ENCODE data around the gene CPED1. TPM values are rescaled to one million over a fixed set of nuclear protein-coding genes. Genes with fewer than 3 reads are reported as not detected.
"Not testable (repeated sequence)": the region's sequence is repeated elsewhere in the genome, so short reads cannot be mapped to it uniquely, and the experiment has no call there.

The CPED1 gene
- total RNA-seq, 2 donors from 2014 or later: not detected

DNA sequence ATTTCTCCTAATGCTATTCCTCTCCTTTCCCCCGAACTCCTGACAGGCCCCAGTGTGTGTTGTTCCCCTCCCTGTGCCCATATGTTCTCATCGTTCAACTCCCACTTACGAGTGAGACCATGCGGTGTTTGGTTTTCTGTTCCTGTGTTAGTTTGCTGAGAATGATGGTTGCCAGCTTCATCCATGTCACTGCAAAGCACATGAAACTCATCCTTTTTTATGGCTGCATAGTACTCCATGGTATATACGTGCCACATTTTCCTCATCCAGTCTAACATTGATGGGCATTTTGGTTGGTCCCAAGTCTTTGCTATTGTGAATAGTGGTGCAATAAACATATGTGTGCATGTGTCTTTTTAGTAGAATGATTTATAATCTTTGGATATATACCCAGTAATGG, 301.4 kb downstream of the CPED1 start:
- not testable (repeated sequence) for H3K4me1 Mint-ChIP-seq; H3K4me3 Mint-ChIP-seq; H3K27ac Mint-ChIP-seq; ATAC-seq (replicated peaks); H3K36me3 Mint-ChIP-seq (ENCODE audit: low read depth)
- H3K9me3 Mint-ChIP-seq: peaks cover 13% of the 10 kb centered on the region
- peaks cover 23% of the 10 kb centered on the region for H3K27me3 Mint-ChIP-seq

DNA sequence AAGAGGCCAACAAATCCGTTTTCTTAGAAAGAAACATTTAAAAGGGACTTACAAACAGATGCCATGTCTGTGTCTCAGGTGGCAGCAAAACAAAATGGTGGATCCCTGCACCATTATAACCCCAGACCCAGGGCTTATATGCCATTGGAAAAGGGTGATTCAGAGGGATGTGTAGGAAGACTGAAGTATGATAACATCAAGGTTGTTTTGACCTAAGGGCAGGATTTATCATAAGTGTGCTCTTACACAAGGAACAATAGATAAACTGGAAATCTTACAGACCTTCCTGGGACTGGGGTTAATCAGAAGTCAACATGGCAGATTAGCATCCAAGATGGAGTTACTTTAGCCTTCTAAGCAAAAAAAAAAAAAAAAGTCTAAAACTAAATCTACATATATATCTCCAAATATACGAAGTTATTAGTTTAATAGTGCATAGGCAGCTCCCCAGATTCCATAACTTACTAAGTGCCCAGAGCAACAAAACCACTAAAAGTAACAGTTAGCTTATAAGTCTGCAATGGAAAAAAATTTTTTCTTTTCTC, 306.0 kb downstream of the CPED1 start:
- no peak overlapping the region for H3K27ac Mint-ChIP-seq
- H3K4me1 Mint-ChIP-seq: no peaks in the 10 kb centered on the region
- H3K27me3 Mint-ChIP-seq: peaks cover 21% of the 10 kb centered on the region
- H3K36me3 Mint-ChIP-seq (ENCODE audit: low read depth): no peaks in the 10 kb centered on the region
- peaks cover 8% of the 10 kb centered on the region for H3K9me3 Mint-ChIP-seq
- no peak for ATAC-seq (replicated peaks)
- no peak overlapping the region for H3K4me3 Mint-ChIP-seq

DNA sequence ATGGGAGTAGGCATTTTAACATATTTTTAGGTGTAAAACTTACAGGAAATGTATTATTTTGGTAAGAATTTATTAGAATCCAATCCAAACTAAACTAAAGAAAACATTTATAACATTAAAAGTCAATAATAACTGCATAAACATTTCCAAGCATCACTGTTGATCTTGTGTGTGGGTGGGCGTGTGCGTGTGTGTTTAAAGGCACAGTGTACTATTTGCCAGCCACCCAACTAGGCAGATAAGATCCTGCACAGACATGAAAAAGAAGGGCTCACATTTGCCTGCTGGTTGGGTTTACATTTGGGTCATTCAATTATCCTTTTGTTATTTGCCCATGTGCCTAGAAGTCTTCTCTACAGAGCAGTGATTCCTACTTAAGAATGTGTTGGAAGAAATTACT, 309.3 kb downstream of the CPED1 start:
- H3K27me3 Mint-ChIP-seq: peaks cover 27% of the 10 kb centered on the region
- H3K4me3 Mint-ChIP-seq: no peak overlapping the region
- H3K27ac Mint-ChIP-seq: no peak overlapping the region
- no peak for ATAC-seq (replicated peaks)
- no peaks in the 10 kb centered on the region for H3K36me3 Mint-ChIP-seq (ENCODE audit: low read depth)
- H3K4me1 Mint-ChIP-seq: no peaks in the 10 kb centered on the region
- H3K9me3 Mint-ChIP-seq: peaks cover 4% of the 10 kb centered on the region

DNA sequence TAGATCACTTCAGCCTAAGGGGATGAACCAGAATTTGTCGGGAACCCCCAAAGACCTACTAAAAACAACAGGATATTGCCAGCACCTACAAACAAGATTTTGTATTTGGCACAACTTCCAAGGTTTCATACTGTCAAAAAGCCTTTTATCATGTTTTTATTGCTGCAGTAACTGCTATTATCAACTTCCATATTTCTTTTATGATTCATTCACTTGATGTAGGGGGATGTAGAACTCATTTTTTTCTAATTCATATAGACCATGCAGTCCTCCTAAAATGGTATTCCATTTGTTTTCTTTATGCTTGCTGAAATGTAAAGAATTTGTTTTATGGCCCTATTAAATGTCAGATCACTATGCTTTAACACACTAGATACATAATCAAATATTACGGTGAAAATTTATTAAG, 310.3 kb downstream of the CPED1 start:
- Mint-ChIP-seq H3K9me3 (peaks cover 3% of the 10 kb centered on the region), H3K27ac (no peak overlapping the region), H3K27me3 (peaks cover 23% of the 10 kb centered on the region), H3K36me3 (ENCODE audit: low read depth) (no peaks in the 10 kb centered on the region), H3K4me1 (no peaks in the 10 kb centered on the region), H3K4me3 (no peak overlapping the region)
- ATAC-seq (replicated peaks): no peak

DNA sequence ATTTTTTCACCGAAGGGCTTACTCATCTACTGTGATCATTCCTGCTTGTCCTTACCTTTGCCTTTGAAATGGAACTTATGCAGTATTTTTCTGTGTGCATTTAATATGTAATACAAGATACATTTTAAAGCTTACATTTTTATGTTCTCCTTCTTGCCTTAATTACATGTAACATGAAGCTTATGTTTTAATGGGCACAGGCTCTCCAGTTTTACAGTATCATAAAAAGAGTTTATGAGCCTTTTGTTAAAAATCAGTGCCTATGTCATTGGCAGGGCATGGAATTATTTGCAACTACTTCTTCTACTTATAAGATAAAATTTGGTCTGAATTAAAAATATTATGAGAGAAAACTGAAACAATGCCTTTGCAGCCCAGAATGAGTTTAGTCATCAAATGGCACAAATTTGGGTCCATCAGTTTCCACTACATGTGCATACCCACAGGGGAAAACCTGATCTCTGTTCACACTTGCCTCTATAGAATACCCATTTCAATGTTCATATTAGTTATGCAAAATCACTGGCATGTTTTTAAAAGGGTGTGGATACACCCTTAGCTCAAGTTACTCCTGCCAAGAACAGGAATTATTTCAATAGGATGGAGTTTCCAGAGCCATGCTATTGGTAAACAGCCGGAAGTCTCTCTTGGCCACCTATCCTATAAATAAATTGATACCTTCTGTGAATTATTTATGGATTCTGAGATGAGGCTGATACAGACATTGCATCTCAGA, 312.3 kb downstream of the CPED1 start:
- H3K36me3 Mint-ChIP-seq (ENCODE audit: low read depth): no peaks in the 10 kb centered on the region
- H3K27ac Mint-ChIP-seq: no peak overlapping the region
- H3K4me1 Mint-ChIP-seq: no peaks in the 10 kb centered on the region
- H3K4me3 Mint-ChIP-seq: no peak overlapping the region
- H3K27me3 Mint-ChIP-seq: peaks cover 22% of the 10 kb centered on the region
- no peaks in the 10 kb centered on the region for H3K9me3 Mint-ChIP-seq
- no peak for ATAC-seq (replicated peaks)

DNA sequence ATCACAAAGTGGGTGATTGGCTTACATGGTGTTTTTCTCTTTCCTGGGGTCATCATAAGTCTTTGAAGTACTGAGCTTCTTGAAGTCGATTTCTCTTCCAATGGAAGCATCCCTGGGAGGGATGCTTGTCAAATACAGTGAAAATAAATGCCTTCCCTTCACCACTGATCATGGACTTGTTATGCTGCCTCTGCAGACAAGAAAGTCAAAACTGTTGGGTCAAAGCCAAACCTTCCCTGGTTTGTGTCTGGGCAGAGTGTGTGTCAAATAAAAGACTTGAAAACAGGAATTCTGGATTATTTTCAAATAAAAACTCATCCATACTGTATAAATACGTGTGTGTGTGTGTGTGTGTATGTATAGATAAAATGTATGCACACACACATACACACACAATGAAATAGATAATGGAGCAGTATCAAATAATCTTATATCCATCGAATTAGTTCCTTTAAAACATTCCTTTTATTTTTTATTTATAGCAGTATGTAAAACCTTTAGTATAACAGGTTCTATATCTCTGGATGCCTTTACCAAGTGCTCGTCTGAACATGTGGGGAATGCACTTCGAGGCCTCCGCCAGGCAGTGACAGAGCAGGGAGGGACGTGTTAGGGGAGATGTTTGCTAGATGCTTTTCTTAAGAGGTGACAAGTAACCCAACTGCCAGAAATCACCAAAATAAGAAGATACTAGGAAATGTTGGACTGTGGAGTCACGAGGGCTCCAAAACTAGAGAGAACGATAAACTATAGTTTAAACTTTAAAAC, 313.1 kb downstream of the CPED1 start:
- Mint-ChIP-seq H3K27ac (no peak overlapping the region), H3K9me3 (no peaks in the 10 kb centered on the region), H3K27me3 (peaks cover 27% of the 10 kb centered on the region), H3K36me3 (ENCODE audit: low read depth) (no peaks in the 10 kb centered on the region), H3K4me3 (no peak overlapping the region), H3K4me1 (no peaks in the 10 kb centered on the region)
- ATAC-seq (replicated peaks): no peak

DNA sequence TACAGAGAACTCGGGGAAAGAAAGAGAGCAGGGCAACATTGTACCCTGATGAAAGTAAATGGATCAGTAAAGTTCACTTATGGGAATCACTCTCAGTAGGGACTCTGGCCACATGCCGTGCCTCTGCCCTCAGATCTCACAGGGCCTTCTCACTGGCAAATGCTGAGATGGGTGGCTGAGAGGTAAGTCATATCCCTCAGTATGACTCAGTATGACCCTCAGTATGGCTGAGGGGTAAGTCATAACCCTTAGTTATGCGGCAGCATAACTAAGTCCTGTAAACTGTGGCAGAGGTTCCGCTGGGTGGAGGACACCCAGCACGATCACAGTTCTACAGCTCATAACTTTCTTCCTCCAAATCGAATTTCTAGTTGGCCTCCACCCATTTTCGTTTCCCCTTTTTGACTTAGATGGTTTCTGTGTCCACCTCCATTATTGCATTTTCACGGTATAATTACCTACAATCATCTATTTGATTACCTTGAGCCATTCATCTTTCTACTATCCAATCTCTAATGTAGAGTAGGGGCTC, 313.8 kb downstream of the CPED1 start:
- no peaks in the 10 kb centered on the region for H3K4me1 Mint-ChIP-seq
- no peaks in the 10 kb centered on the region for H3K9me3 Mint-ChIP-seq
- peak; percentile 52 for ATAC-seq (replicated peaks)

DNA sequence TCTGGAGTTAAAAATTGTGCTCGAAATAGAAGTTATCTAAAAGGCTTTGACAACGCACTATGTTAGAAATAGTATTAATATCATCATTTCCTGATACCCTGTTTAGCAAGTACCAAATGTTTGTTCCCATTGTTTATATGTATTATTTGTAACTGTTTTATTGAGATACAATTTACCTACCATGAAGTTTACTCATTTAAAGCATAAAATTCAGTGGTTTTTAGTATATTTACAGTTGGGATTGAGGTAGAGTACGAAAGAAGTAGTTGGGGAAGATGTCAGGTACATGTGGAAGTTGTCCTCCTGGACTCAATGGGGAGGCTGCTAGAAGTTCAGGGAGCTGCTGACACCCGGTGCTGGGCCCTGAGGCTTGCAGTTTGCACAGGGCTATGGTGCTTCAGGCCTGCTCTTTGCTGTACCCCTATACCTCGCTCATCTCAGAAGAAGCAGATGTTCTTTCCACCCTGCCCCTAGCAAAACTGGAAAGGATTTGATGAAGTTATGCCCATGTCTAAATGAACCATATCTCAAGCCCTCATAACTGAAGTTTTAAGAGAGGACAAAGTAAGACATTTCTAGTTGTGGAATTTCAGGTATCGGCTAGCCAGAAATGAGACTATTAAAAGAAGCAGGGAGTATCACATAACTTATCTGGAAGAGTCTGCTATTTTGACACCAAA, 315.1 kb downstream of the CPED1 start:
- no peak for ATAC-seq (replicated peaks)
- Mint-ChIP-seq H3K4me1 (no peaks in the 10 kb centered on the region), H3K4me3 (no peak overlapping the region), H3K36me3 (ENCODE audit: low read depth) (no peaks in the 10 kb centered on the region), H3K9me3 (no peaks in the 10 kb centered on the region), H3K27me3 (peaks cover 33% of the 10 kb centered on the region), H3K27ac (no peak overlapping the region)

More for the DNA sequence above, 313.8 kb downstream of the CPED1 start:
- Mint-ChIP-seq H3K36me3 (ENCODE audit: low read depth) (no peaks in the 10 kb centered on the region), H3K4me3 (no peak overlapping the region), H3K27ac (no peak overlapping the region), H3K27me3 (peaks cover 31% of the 10 kb centered on the region)

DNA sequence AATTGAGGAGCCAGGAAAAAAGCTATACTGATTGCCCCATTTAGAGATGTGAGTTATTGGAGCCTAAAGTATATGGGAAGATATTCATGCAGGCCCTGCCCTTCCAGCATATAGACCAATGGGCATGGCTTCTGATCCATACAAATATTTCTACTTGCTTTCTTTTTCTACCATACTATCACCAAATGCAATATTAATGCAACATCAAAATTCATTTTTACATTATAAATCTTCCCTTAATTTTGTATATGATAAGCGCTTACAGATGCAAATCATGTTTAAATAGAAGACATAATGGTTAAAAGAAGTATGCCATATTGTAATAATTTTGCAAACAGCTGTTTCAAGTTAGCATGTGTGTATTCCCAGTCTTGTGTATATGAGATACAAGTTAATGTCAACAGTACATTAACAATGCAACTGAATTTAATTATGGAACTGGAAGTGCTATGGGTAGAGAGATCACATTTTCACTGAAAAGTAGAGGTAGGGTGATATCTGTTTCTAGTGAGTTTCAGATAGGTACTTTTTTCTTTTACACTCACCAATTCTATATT, 315.7 kb downstream of the CPED1 start:
- no peak for ATAC-seq (replicated peaks)
- Mint-ChIP-seq H3K4me1 (no peaks in the 10 kb centered on the region), H3K27ac (no peak overlapping the region), H3K4me3 (no peak overlapping the region), H3K36me3 (ENCODE audit: low read depth) (no peaks in the 10 kb centered on the region), H3K27me3 (peaks cover 30% of the 10 kb centered on the region), H3K9me3 (no peaks in the 10 kb centered on the region)

DNA sequence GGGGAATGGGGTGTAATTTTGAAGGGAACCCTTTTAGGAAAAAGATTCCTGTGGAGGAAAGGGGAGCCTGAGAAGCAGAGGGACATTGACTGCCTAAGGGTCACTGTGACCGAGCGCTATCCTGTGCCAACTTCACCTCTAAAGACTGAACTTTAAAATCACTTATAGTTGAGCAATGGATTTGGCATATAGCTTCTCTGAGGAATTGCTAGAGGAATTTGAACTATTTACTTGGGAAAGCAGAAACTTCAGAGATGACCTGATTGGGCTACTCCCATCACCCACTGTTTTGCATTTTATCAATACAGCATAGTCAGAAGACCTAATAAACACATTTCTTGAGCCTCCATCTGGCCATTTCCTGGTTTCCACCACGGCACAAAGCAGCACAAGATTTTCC, 316.6 kb downstream of the CPED1 start:
- Mint-ChIP-seq H3K27me3 (peaks cover 34% of the 10 kb centered on the region), H3K4me1 (no peaks in the 10 kb centered on the region), H3K27ac (no peak overlapping the region), H3K4me3 (no peak overlapping the region), H3K9me3 (no peaks in the 10 kb centered on the region), H3K36me3 (ENCODE audit: low read depth) (no peaks in the 10 kb centered on the region)
- ATAC-seq (replicated peaks): no peak

DNA sequence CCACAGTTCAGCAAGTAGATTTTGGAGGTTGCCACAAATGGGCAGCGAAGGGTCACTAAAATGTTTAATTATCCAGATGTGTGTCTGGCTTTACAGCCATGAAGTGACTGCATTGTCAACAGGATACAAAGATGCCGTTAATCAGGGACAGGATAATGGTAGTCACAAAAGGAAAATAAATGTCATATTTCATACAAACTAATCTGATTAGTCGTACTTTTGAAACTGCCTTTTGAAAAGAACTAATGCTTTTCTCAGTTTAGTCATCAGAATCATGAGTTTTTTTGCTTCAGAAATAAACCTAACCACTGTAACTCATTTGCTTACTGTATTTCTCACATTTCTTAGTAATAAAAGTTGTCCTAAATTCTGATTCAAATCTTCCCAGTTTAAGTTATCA, 318.1 kb downstream of the CPED1 start:
- no peaks in the 10 kb centered on the region for H3K4me1 Mint-ChIP-seq
- no peak overlapping the region for H3K4me3 Mint-ChIP-seq
- peak; percentile 55 for ATAC-seq (replicated peaks)
- no peaks in the 10 kb centered on the region for H3K36me3 Mint-ChIP-seq (ENCODE audit: low read depth)
- H3K27me3 Mint-ChIP-seq: peaks cover 36% of the 10 kb centered on the region
- H3K27ac Mint-ChIP-seq: no peak overlapping the region
- H3K9me3 Mint-ChIP-seq: no peaks in the 10 kb centered on the region

DNA sequence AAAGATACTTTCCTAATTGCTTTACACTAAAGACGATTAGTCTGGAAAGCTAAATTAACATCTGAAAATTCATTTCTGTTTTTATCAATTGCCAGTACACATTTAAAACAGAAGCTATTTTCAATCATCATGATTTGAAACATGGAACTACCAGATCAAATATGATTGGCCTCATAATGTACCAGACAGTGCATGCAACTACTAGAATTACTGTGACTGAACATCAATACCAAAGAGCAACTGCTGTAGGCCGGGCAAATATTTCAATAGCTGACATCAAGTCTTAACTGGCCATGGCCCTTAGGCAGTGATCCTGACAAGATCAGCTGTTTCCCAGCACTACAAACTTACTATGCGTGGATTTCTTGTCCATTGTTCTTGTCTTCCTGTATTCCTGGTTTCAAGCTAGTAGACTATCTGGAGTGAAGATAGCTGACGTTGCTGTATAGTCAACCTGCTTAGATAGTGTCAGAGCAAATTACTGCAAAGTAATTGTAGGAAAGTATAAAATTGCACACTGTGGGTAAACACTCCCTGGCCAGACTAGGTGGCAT, 318.6 kb downstream of the CPED1 start:
- ATAC-seq (replicated peaks): no peak
- Mint-ChIP-seq H3K9me3 (no peaks in the 10 kb centered on the region), H3K4me1 (no peaks in the 10 kb centered on the region), H3K4me3 (no peak overlapping the region), H3K36me3 (ENCODE audit: low read depth) (no peaks in the 10 kb centered on the region), H3K27me3 (peaks cover 31% of the 10 kb centered on the region), H3K27ac (no peak overlapping the region)

DNA sequence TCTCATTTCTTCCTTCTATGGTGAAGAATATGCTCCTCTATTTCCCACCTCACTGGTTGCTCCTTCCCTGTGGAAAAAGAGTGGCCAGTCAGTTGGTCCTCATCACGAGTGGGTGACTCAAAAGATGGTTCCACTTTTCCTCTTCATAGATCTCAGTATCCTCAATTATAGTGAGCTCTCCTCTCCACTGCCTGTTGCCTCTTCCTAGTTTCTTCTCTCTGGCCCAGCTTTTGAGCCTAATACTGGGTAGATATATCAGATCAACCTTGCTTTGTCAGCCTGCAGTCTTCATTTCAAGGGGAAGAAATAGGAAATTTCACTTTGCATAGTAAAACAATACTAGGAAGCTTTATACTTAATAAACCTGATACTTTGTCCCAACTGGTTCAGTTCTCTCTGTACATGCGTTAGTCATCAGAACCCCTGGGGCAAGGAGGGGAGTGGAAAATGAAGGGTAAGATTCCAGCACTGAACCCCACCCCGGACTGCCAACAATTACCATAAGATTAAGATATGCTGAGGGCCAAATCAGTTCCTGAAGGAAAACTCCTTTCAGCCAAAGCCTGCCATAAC, 324.8 kb downstream of the CPED1 start:
- Mint-ChIP-seq H3K4me1 (no peaks in the 10 kb centered on the region), H3K4me3 (no peak overlapping the region), H3K36me3 (ENCODE audit: low read depth) (no peaks in the 10 kb centered on the region), H3K9me3 (no peaks in the 10 kb centered on the region), H3K27ac (no peak overlapping the region), H3K27me3 (peaks cover 17% of the 10 kb centered on the region)
- no peak for ATAC-seq (replicated peaks)
